ENCODE measurements around the gene KCNJ15.

DNA sequence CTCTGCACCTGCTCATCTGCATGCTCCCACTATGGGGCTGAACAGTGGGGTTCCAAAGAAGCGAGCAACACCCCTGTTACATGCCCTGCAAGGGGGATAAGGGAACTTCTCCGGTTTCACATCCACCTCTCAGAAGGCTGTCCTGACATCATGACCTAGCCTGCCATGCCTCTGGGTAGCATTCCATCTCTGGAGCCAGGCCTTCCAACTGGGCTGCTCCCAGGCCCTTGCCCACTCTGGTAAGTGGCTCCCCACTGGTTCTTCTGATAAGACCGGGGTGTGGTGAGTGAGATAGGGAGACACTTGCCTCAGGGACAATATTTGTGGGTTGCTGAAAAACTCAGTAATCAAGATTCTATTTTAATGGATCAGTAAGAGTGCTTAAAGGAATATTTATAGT, 57.8 kb downstream of the KCNJ15 start:
- TF ChIP-seq, protein P1, sequence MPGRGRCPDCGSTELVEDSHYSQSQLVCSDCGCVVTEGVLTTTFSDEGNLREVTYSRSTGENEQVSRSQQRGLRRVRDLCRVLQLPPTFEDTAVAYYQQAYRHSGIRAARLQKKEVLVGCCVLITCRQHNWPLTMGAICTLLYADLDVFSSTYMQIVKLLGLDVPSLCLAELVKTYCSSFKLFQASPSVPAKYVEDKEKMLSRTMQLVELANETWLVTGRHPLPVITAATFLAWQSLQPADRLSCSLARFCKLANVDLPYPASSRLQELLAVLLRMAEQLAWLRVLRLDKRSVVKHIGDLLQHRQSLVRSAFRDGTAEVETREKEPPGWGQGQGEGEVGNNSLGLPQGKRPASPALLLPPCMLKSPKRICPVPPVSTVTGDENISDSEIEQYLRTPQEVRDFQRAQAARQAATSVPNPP (CRISPR knock-in tag; IDR thresholded peaks at IDR 0.05): no peak
- TF ChIP-seq, protein P2, sequence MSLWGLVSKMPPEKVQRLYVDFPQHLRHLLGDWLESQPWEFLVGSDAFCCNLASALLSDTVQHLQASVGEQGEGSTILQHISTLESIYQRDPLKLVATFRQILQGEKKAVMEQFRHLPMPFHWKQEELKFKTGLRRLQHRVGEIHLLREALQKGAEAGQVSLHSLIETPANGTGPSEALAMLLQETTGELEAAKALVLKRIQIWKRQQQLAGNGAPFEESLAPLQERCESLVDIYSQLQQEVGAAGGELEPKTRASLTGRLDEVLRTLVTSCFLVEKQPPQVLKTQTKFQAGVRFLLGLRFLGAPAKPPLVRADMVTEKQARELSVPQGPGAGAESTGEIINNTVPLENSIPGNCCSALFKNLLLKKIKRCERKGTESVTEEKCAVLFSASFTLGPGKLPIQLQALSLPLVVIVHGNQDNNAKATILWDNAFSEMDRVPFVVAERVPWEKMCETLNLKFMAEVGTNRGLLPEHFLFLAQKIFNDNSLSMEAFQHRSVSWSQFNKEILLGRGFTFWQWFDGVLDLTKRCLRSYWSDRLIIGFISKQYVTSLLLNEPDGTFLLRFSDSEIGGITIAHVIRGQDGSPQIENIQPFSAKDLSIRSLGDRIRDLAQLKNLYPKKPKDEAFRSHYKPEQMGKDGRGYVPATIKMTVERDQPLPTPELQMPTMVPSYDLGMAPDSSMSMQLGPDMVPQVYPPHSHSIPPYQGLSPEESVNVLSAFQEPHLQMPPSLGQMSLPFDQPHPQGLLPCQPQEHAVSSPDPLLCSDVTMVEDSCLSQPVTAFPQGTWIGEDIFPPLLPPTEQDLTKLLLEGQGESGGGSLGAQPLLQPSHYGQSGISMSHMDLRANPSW (CRISPR knock-in tag; IDR thresholded peaks at IDR 0.05; ENCODE audit: borderline replicate concordance): no peak
- TF ChIP-seq NFE2L2 (IDR thresholded peaks at IDR 0.05; ENCODE audit: low read length) (no peak), ZNF839 (CRISPR knock-in tag; IDR thresholded peaks at IDR 0.05; ENCODE audit: borderline replicate concordance) (no peak), CCAR2 (optimal IDR thresholded peaks at IDR 0.05; ENCODE audit: low read depth, low read length) (no peak), CBX2 (IDR thresholded peaks at IDR 0.05; ENCODE audit: low read depth, low read length) (no peak), CBX2 (CRISPR knock-in tag; IDR thresholded peaks at IDR 0.05; ENCODE audit: low read depth) (no peak), KDM1A (CRISPR knock-in tag; IDR thresholded peaks at IDR 0.05) (no peak), KLF9 (CRISPR knock-in tag; IDR thresholded peaks at IDR 0.05; ENCODE audit: low read depth) (no peak)
- TF ChIP-seq, protein P3, sequence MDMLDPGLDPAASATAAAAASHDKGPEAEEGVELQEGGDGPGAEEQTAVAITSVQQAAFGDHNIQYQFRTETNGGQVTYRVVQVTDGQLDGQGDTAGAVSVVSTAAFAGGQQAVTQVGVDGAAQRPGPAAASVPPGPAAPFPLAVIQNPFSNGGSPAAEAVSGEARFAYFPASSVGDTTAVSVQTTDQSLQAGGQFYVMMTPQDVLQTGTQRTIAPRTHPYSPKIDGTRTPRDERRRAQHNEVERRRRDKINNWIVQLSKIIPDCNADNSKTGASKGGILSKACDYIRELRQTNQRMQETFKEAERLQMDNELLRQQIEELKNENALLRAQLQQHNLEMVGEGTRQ (IDR thresholded peaks at IDR 0.05; ENCODE audit: low read depth, low read length): no peak
- TF ChIP-seq, protein P3 (CRISPR knock-in tag; IDR thresholded peaks at IDR 0.05; ENCODE audit: borderline replicate concordance): no peak
- TF ChIP-seq, protein P4, sequence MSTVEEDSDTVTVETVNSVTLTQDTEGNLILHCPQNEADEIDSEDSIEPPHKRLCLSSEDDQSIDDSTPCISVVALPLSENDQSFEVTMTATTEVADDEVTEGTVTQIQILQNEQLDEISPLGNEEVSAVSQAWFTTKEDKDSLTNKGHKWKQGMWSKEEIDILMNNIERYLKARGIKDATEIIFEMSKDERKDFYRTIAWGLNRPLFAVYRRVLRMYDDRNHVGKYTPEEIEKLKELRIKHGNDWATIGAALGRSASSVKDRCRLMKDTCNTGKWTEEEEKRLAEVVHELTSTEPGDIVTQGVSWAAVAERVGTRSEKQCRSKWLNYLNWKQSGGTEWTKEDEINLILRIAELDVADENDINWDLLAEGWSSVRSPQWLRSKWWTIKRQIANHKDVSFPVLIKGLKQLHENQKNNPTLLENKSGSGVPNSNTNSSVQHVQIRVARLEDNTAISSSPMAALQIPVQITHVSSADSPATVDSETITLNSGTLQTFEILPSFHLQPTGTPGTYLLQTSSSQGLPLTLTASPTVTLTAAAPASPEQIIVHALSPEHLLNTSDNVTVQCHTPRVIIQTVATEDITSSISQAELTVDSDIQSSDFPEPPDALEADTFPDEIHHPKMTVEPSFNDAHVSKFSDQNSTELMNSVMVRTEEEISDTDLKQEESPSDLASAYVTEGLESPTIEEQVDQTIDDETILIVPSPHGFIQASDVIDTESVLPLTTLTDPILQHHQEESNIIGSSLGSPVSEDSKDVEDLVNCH (CRISPR knock-in tag; IDR thresholded peaks at IDR 0.05): no peak
- TF ChIP-seq, protein P5, sequence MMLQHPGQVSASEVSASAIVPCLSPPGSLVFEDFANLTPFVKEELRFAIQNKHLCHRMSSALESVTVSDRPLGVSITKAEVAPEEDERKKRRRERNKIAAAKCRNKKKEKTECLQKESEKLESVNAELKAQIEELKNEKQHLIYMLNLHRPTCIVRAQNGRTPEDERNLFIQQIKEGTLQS (CRISPR knock-in tag; IDR thresholded peaks at IDR 0.05): no peak
- TF ChIP-seq, protein P6, sequence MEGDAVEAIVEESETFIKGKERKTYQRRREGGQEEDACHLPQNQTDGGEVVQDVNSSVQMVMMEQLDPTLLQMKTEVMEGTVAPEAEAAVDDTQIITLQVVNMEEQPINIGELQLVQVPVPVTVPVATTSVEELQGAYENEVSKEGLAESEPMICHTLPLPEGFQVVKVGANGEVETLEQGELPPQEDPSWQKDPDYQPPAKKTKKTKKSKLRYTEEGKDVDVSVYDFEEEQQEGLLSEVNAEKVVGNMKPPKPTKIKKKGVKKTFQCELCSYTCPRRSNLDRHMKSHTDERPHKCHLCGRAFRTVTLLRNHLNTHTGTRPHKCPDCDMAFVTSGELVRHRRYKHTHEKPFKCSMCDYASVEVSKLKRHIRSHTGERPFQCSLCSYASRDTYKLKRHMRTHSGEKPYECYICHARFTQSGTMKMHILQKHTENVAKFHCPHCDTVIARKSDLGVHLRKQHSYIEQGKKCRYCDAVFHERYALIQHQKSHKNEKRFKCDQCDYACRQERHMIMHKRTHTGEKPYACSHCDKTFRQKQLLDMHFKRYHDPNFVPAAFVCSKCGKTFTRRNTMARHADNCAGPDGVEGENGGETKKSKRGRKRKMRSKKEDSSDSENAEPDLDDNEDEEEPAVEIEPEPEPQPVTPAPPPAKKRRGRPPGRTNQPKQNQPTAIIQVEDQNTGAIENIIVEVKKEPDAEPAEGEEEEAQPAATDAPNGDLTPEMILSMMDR (CRISPR knock-in tag; IDR thresholded peaks at IDR 0.05): no peak
